SKM-1 treated with dmso at 0.1 percent for 144 hours (cell line): ENCODE results near the gene B3GALNT1.

Experiments
- DNase-seq: peaks from one replicate; lab custom pipeline; 2025; ENCODE audit not compliant: unreplicated experiment; lab: John Stamatoyannopoulos, UW

Gene B3GALNT1

GRCh38 chr3:161082063-161082462, 23.1 kb downstream of the B3GALNT1 start:
- no peak for DNase-seq

- no peak for DNase-seq
Observed at GRCh38 chr3:161081633-161082032, 23.5 kb downstream of the B3GALNT1 start.

- no peak for DNase-seq
Observed at GRCh38 chr3:161073181-161073580, 32.0 kb downstream of the B3GALNT1 start.

GRCh38 chr3:161072751-161073150, 32.4 kb downstream of the B3GALNT1 start:
- no peak for DNase-seq

GRCh38 chr3:161072211-161072621, 32.9 kb downstream of the B3GALNT1 start:
- no peak for DNase-seq

- DNase-seq, result no peak
Observed at GRCh38 chr3:161070980-161071663, 34.0 kb downstream of the B3GALNT1 start.

GRCh38 chr3:161070252-161070930, 34.8 kb downstream of the B3GALNT1 start:
- DNase-seq, result no peak

GRCh38 chr3:161069511-161070251, 35.5 kb downstream of the B3GALNT1 start:
- DNase-seq, result peak; percentile 13

GRCh38 chr3:161067335-161067734, 37.8 kb downstream of the B3GALNT1 start:
- DNase-seq, result no peak

GRCh38 chr3:161066930-161067329, 38.2 kb downstream of the B3GALNT1 start:
- DNase-seq, result no peak

- no peak for DNase-seq
Observed at GRCh38 chr3:161064413-161064812, 40.7 kb downstream of the B3GALNT1 start.

- DNase-seq, result no peak
Observed at GRCh38 chr3:161054860-161055604, 50.1 kb downstream of the B3GALNT1 start.

GRCh38 chr3:161051856-161052255, 53.3 kb downstream of the B3GALNT1 start:
- no peak for DNase-seq

GRCh38 chr3:161050935-161051334, 54.2 kb downstream of the B3GALNT1 start:
- DNase-seq, result no peak

GRCh38 chr3:161049683-161050248, 55.4 kb downstream of the B3GALNT1 start:
- no peak for DNase-seq

GRCh38 chr3:161043336-161044035, 61.7 kb downstream of the B3GALNT1 start:
- DNase-seq, result no peak

- DNase-seq, result no peak
Observed at GRCh38 chr3:161042023-161042501, 63.1 kb downstream of the B3GALNT1 start.

GRCh38 chr3:161038725-161039124, 66.4 kb downstream of the B3GALNT1 start:
- DNase-seq, result no peak

GRCh38 chr3:161035711-161036110, 69.4 kb downstream of the B3GALNT1 start:
- DNase-seq, result peak; percentile 91

- DNase-seq, result peak; percentile 82
Observed at GRCh38 chr3:161034913-161035550, 70.1 kb downstream of the B3GALNT1 start.
